Kidney glomerular epithelial cell (primary cell): ENCODE measurements around the gene TPO.
"Not testable (repeated sequence)": the region's sequence is repeated elsewhere in the genome, so short reads cannot be mapped to it uniquely, and the experiment has no call there.

Experiments used
- DNase-seq: peaks from one replicate; lab custom pipeline; 2025; lab: John Stamatoyannopoulos, UW

TPO gene

GRCh38 chr2:1557467-1557820 lies 144.2 kb downstream of the TPO start:
- DNase-seq: no peak

- no peak for DNase-seq
These were observed 146.4 kb downstream of the TPO start for GRCh38 chr2:1559589-1560175.

GRCh38 chr2:1561259-1561658 lies 148.0 kb downstream of the TPO start:
- DNase-seq: no peak

- DNase-seq: no peak
These were observed 148.7 kb downstream of the TPO start for GRCh38 chr2:1561811-1562421.

- no peak for DNase-seq
These were observed 150.0 kb downstream of the TPO start for GRCh38 chr2:1563084-1563857.

- no peak for DNase-seq
These were observed 151.0 kb downstream of the TPO start for GRCh38 chr2:1563943-1564891.

GRCh38 chr2:1567556-1568344 lies 154.5 kb downstream of the TPO start:
- no peak for DNase-seq

GRCh38 chr2:1568345-1568668 lies 155.0 kb downstream of the TPO start:
- DNase-seq: not testable (repeated sequence)

GRCh38 chr2:1569879-1570450 lies 156.7 kb downstream of the TPO start:
- no peak for DNase-seq

GRCh38 chr2:1571477-1572417 lies 158.5 kb downstream of the TPO start:
- no peak for DNase-seq

- DNase-seq: peak; percentile 48
These were observed 159.4 kb downstream of the TPO start for GRCh38 chr2:1572638-1573037.

GRCh38 chr2:1577846-1578245 lies 164.6 kb downstream of the TPO start:
- no peak for DNase-seq

GRCh38 chr2:1581257-1581964 lies 168.1 kb downstream of the TPO start:
- DNase-seq: not testable (repeated sequence)

- no peak for DNase-seq
These were observed 168.8 kb downstream of the TPO start for GRCh38 chr2:1581965-1582625.

- DNase-seq: no peak
These were observed 169.7 kb downstream of the TPO start for GRCh38 chr2:1582891-1583341.

- no peak for DNase-seq
These were observed 170.8 kb downstream of the TPO start for GRCh38 chr2:1584051-1584531.

GRCh38 chr2:1584691-1585485 lies 171.6 kb downstream of the TPO start:
- peak; percentile 4 for DNase-seq

GRCh38 chr2:1585635-1586034 lies 172.4 kb downstream of the TPO start:
- no peak for DNase-seq
